GM12875 (cell line): ENCODE results near the gene TMEM175.

ENCODE experiments used
- H3K4me3 ChIP-seq: one replicate; pipeline ENCODE4 v1.5.1; 2011; ENCODE audit warnings: low read depth, low read length, control low read depth
- TF ChIP-seq, protein P1 (sequence below): IDR thresholded peaks from 2 replicates; pipeline ENCODE4 v1.5.1; 2011; ENCODE audit warnings: low read depth, mild to moderate bottlenecking, control low read depth, inconsistent platforms, low read length, moderate library complexity, borderline replicate concordance; ENCODE audit not compliant: insufficient read depth

Gene TMEM175

DNA sequence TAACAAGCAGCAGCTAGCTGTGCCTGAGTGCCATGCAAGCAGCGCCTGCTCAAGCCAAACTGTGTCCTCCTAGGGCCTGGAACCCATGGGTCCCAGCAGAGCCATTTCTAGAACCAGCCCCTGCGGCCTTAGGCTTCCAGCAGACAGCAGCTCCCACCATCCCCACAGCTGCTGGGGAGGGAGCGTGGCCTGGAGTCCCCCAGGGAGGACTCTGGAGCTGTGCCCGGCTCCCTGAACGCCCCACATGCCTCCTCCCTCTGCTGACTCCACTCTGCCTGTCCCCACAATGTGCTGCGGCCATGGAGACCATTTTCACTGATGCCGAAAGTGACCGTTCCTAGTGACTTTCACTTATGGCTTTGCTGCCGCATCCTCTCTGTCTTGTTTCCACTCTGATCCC lies 46.0 kb upstream of the TMEM175 start:
- H3K4me3 ChIP-seq: no peak overlapping the region
- TF ChIP-seq, protein P1, sequence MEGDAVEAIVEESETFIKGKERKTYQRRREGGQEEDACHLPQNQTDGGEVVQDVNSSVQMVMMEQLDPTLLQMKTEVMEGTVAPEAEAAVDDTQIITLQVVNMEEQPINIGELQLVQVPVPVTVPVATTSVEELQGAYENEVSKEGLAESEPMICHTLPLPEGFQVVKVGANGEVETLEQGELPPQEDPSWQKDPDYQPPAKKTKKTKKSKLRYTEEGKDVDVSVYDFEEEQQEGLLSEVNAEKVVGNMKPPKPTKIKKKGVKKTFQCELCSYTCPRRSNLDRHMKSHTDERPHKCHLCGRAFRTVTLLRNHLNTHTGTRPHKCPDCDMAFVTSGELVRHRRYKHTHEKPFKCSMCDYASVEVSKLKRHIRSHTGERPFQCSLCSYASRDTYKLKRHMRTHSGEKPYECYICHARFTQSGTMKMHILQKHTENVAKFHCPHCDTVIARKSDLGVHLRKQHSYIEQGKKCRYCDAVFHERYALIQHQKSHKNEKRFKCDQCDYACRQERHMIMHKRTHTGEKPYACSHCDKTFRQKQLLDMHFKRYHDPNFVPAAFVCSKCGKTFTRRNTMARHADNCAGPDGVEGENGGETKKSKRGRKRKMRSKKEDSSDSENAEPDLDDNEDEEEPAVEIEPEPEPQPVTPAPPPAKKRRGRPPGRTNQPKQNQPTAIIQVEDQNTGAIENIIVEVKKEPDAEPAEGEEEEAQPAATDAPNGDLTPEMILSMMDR: no peak

DNA sequence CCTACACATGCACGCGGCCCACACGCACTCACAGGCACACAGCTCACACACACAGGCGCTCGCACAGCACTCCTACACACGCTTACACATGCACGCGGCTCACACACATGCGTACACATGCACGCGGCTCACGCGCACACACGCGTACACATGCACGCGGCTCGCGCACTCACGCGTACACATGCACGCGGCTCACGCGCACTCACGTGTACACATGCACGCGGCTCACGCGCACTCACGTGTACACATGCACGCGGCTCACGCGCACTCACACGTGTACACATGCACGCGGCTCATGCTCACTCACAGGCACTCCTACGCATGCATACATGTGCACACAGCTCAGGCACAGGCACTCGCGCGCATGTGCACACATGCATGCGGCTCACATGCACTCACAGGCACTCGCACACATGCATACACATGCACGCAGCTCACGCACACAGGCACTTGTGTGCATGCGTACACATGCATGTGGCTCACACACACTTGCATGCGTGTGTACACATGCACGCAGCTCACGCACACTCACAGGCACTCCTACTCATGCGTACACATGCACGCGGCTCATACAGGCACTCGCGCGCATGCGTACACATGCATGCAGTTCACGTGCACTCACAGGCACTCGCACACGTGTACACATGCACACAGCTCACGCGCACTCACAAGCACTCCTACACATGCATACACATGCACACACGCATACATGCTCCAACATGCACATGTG lies 45.1 kb upstream of the TMEM175 start:
- H3K4me3 ChIP-seq: no peak overlapping the region
- TF ChIP-seq, protein P1: no peak

DNA sequence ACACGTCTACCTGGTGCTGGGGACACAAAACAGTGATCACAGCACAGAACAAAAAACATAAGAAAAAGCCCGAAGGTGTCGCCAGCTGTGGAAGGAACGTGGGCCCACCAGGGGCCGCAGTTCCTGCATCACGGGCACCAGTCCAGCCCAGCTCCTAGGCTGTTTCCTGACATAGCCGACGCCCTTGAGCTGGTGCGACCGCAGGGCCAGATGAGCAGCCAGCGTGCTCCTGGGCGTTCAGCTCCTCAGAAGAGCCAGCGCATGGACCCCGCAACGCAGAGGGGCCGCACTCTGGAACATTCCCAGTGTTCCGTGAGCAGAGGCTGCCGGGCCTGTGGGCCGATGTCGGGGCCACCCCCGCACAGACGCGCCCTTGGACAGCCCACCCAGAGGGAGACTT lies 44.2 kb upstream of the TMEM175 start:
- TF ChIP-seq, protein P1: no peak
- H3K4me3 ChIP-seq: no peak overlapping the region

DNA sequence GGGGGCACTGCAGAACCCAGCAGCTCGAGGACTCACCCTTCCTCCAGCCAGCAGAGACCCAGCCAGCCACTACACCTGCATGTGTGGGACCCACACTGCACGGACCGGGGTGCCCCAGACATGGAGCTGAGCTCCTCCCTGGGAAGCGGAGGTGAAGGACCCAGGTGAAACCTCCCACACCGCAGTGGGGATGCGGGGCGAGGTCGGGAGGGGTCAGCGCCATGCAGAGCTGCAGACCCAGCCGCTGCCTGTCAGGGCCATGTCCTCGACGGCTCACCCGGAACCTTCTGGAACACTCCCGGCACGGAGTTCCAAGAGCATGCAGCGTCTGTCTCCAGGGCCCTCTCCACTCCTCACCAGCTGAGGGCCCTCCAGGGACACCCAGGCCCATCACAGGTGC lies 42.7 kb upstream of the TMEM175 start:
- H3K4me3 ChIP-seq: no peak overlapping the region
- TF ChIP-seq, protein P1: no peak

DNA sequence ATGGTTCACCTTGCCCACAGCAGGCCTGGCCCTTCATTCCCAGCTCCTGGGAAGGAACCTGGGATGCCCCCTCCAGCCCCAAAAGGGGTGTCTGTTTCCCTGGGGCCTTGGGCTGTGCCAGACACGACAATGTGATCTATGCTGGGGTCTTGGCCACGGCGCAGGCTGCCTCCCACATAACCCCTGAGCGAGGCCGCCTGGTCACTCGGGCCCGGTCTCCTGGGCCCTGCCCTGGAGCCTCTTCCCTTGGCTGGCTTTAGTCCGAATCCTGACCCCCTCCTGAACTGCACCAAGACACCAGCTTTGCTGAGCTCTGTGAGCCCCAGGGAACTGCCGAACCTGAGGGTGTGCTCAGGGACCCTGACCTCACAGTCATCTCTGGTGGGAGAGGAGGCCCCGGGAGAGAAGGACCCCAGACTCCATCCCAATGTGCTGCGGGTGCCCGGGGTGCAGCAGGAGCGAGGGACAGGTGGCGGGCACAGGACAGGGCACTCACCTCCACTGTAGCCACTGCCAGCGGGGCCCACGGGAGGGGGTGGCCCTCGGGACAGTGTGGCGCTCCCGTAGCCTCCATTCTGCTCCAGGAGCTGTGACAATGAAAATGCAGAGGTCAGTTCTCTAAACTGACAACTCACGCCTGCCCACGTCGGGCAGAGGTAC lies 42.1 kb upstream of the TMEM175 start:
- TF ChIP-seq, protein P1: no peak
- H3K4me3 ChIP-seq: no peak overlapping the region

DNA sequence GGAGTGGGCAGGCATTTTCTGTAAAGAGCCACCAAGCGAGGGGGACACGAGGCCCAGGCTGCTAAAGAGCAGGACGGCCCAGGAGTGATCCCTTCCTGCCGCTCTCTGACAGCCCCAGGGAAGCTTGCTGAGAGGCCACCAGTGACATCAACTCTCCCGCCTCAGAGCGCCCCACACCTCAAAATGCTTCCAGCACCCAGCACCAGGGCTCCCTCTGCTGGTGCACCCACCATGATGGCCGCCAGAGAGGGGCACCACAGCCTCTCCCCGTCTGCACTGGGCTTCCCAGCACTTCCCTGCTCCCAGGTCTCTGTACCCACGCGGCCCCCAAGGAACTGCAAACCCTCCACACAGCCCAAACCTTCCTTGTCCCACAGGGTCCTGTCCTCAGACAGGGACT lies 40.5 kb upstream of the TMEM175 start:
- TF ChIP-seq, protein P1: peak; percentile 18; the same call in 1 of the 2 replicates

DNA sequence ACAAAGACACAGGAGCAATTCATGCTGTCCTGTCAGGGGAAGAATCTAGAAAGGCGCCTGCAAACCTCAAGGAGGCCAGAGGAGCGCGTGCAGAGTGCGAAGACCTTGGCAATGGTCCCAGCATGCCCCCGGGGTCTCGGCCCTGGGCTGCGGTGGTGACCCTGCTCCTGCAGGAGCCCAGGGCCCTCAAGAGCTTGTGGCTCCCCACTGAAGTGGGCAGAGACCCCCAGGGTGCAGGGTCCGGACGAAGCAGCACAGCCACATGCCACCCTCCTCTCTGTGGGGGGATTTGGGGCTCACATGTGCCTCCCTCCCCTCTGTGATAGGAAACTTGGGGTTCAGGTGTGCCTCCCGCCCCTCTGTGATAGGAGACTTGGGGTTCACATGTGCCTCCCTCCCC lies 39.5 kb upstream of the TMEM175 start:
- H3K4me3 ChIP-seq: no peak overlapping the region
- TF ChIP-seq, protein P1: no peak

More for the DNA sequence above, 40.5 kb upstream of the TMEM175 start:
- H3K4me3 ChIP-seq: no peak overlapping the region
